Heart right ventricle (tissue), 16 donors: ENCODE results near the gene ZNF414. TPM values are rescaled to one million over a fixed set of nuclear protein-coding genes. Genes with fewer than 3 reads are reported as not detected.

Source experiments
- ATAC-seq, 8 donors: fragments of 200-7000 bp; cut with Tn5 transposase; one replicate each; pipeline ENCODE4 v1.9.1; 2020; ENCODE audit warnings: mild to moderate bottlenecking in 8 of 8, moderate library complexity in 8 of 8, moderate number of reproducible peaks in 1 of 8
- DNase-seq, 2 donors: peaks; one replicate each; pipeline ENCODE4 v3.0.0-alpha.2; 2020
- H3K27ac ChIP-seq, 10 donors: fragments of 200-600 bp; sonication (generic) in 2 of 10; one replicate each; pipeline versions ENCODE4 v1.5.0 to v1.8.0; 2020 to 2022; ENCODE audit warnings: mild to moderate bottlenecking in 3 of 10
- H3K27me3 ChIP-seq, 7 donors: fragments of 200-600 bp; one replicate each; pipeline ENCODE4 v1.8.0; 2021 to 2022; ENCODE audit warnings: mild to moderate bottlenecking in 2 of 7
- H3K36me3 ChIP-seq, 9 donors: fragments of 200-600 bp; sonication (generic) in 1 of 9; one replicate each; pipeline versions ENCODE4 v1.5.0 to v1.8.0; 2020 to 2022; ENCODE audit warnings: mild to moderate bottlenecking in 2 of 9
- H3K4me1 ChIP-seq, 9 donors: fragments of 200-600 bp; sonication (generic) in 1 of 9; one replicate each; pipeline versions ENCODE4 v1.5.0 to v1.8.0; 2020 to 2022; ENCODE audit warnings: mild to moderate bottlenecking in 4 of 9
- H3K4me3 ChIP-seq, 10 donors: fragments of 200-600 bp; sonication (generic) in 2 of 10; one replicate each; pipeline versions ENCODE4 v1.5.0 to v1.8.0; 2020 to 2022; ENCODE audit warnings: mild to moderate bottlenecking in 7 of 10, moderate library complexity in 2 of 10
- H3K9me3 ChIP-seq, 11 donors: fragments of 200-600 bp in 10 of 11; sonication (generic) in 2 of 11; one replicate each; pipeline versions ENCODE4 v1.5.0 to v1.8.0; 2013 to 2022; ENCODE audit warnings: mild to moderate bottlenecking in 2 of 11, control low read depth in 1 of 11, moderate library complexity in 1 of 11
- WGBS, 2 donors: extraction: QIAGEN DNeasy Blood & Tissue Kit; methylation state at CpG; one replicate each; pipeline ENCODE4 v1.1.7; 2013; ENCODE audit warnings: inconsistent platforms in 1 of 2; 5-methylcytosine and 5-hydroxymethylcytosine counted together
- intact Hi-C, 10 donors: fragments of 100-400 bp; cut with DNase I; formaldehyde crosslinking; loops; one replicate each; pipeline versions ENCODE4 v1.11.1 to v1.14.2; 2022
- long read RNA-seq, 3 donors: library from polyadenylated mRNA; unstranded; transcript quantifications; one replicate each; pipeline ENCODE4 v2.0.0, GENCODE V29; 2020 to 2021
- polyA plus RNA-seq, 2 donors: library from polyadenylated mRNA; stranded (reverse); fragments of 200-250 nt; gene quantifications; one replicate each; pipeline ENCODE4 v1.2.3, GENCODE V29; 2013
- total RNA-seq, 10 donors: library from RNA; stranded (reverse); fragmentation: NEBNext Ultra II Directional in 3 of 10; extraction: Animal tissue kit (Norgen Biotek cat#: 25700) in 3 of 10; gene quantifications; one replicate each; pipeline versions ENCODE4 v1.2.1 to v1.2.4, GENCODE V29; 2021 to 2023
- TF ChIP-seq, protein P1 (sequence below), 9 donors: fragments of 200-600 bp; sonication (generic) in 2 of 9; IDR thresholded peaks; one replicate each; pipeline versions ENCODE4 v1.5.0 to v1.8.0; 2021 to 2022; ENCODE audit warnings: antibody characterized with exemption in 9 of 9, mild to moderate bottlenecking in 5 of 9, moderate library complexity in 1 of 9
- donor health status: Arrhythmogenic right ventricular cardiomyopathy.
- donor health status: ischemic (EF 13 %, LVEDD 7.1; RV severe dilation, severe dysfunction).
- donor health status: healthy with polysubstance abuse.
- donor health status: DM: no; HTN: yes; CAD: no.
- donor health status: DM: no; HTN: no; CAD: no.
- donor health status: ischemic (EF 25% LVEDD 6.9; RV normal size, moderate dysfunction).
- donor health status: ischemic (EF 25% LVEDD 5.7; RV mildly dilated, moderate dysfunction).
- donor health status: healthy.
- donor health status: DM: yes; HTN: yes; CAD: no.
- donor health status: Ischemic cardiomyopathy.
- donor health status: ischemic (EF 35%, LVEDD 5.7; RV mildly dilated, moderate dysfunction).
- donor health status: nonischemic (EF 11% LVEDD 7.7; RV severe dilation, severe dysfunction).
- donor health status: DM: yes; HTN: yes; CAD: no.
- donor health status: PGD.
- donor health status: ischemic (EF 29% LVEDD 5.4; RV normal size, mild dysfunction).
- donor health status: nonischemic (EF 23%, LVEDD 6.1; RV moderate dilation, normal function).

The ZNF414 gene, protein sequence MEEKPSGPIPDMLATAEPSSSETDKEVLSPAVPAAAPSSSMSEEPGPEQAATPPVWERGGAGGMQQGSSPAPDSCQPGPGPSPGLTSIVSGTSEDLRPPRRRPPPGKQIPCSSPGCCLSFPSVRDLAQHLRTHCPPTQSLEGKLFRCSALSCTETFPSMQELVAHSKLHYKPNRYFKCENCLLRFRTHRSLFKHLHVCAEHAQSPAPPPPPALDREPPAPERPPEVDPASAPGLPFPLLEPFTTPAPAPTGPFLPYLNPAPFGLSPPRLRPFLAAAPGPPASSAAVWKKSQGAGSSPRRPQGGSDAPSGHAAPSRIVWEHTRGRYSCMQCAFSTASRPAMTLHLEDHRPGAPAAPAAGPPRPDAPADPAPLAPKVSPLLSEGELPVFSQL
- total RNA-seq (10 to 100 TPM; 11.7 to 20.9 (median 17.1) TPM), polyA plus RNA-seq (10 to 100 TPM; 19.7 to 34.3 TPM)
- long read RNA-seq, donor 1, partial matches to known transcripts: 1 of 6 reads
- long read RNA-seq, donor 1, other reads (novel, unspliced or antisense): 1 of 6 reads
- long read RNA-seq, donor 2, transcript ZNF414-202 (8 exons, 2,300 nt): major isoform, 6 of 11 reads
- long read RNA-seq, donor 2, partial matches to known transcripts: 2 of 11 reads
- long read RNA-seq, donor 2, other reads (novel, unspliced or antisense): 3 of 11 reads
- long read RNA-seq, donor 3, partial matches to known transcripts: 0 of 2 reads
- long read RNA-seq, donor 3, other reads (novel, unspliced or antisense): 2 of 2 reads

DNA sequence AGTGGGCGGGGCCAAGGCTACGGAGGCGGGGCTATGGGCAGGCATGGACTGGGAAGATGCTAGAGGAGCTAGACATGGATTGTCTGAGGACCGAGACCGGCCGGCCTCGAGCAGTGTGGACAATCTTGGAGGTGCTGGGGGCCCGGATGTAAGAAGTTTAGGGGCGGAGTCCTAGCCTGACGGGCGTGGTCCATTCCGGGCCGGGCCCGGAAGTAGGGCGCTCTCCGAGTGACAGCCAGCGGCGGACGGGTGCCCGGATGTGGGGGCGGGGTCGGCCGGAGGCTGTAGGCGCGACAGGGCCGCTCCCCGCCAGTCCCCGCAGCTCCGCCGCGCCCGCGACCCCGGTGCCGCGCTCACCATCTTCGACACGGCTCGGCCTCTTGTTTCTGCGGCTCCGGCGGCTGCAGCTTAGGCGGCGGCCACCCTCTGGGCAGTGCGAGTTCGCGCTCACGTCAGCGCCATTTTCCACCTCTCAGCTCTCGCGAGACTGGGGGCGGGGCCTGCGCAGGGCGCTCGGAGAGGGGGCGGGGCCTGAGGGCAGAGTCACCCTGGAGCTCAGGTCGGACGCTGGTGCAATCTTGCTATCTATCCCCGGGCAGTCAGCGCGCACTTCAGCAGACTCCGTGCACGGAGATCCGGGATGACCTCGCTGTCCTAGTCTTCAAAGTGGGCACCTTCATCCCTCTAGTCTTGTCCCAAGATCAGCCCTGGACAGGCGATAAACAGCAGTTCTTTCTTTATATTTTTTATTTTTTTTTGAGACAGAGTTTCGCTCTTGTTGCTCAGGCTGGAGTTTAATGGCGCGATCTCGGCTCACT, at the start of gene ZNF414:
ZNF414 (minus strand) TSS at position 481 of the 818 bp plus-strand sequence; CDS start at position 360, 121 bp downstream.
- H3K4me3 ChIP-seq: peak within 1 kb of the TSS; percentile 42 to 91 (median 76)
- peaks cover 7 to 65% (median 26%) of the 10 kb centered on the region in 9 donors for H3K4me1 ChIP-seq
- H3K36me3 ChIP-seq: peaks cover 0 to 30% (median 0%) of the 10 kb centered on the region in 9 donors
- ATAC-seq (peak; percentile 93 to 97 (median 96)), DNase-seq (peak; percentile 95 to 98)
- H3K27ac ChIP-seq: peak within 1 kb of the TSS; percentile 96 to 100 (median 99)
- TF ChIP-seq, protein P1, sequence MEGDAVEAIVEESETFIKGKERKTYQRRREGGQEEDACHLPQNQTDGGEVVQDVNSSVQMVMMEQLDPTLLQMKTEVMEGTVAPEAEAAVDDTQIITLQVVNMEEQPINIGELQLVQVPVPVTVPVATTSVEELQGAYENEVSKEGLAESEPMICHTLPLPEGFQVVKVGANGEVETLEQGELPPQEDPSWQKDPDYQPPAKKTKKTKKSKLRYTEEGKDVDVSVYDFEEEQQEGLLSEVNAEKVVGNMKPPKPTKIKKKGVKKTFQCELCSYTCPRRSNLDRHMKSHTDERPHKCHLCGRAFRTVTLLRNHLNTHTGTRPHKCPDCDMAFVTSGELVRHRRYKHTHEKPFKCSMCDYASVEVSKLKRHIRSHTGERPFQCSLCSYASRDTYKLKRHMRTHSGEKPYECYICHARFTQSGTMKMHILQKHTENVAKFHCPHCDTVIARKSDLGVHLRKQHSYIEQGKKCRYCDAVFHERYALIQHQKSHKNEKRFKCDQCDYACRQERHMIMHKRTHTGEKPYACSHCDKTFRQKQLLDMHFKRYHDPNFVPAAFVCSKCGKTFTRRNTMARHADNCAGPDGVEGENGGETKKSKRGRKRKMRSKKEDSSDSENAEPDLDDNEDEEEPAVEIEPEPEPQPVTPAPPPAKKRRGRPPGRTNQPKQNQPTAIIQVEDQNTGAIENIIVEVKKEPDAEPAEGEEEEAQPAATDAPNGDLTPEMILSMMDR (IDR thresholded peaks at IDR 0.05): peak in 1 of 9 donors; percentile 5
- WGBS, 2 donors: 1% methylated on average over 70 of the region's 70 CpGs
- intact Hi-C loops: loop anchor here in 1 of 10 donors (10.0 kb wide), 1 partner anchor 189 kb away; the partner anchor contains the start of genes NDUFA7 and RPS28
- no peaks in the 10 kb centered on the region for H3K9me3 ChIP-seq
- H3K27me3 ChIP-seq: no peaks in the 10 kb centered on the region

DNA sequence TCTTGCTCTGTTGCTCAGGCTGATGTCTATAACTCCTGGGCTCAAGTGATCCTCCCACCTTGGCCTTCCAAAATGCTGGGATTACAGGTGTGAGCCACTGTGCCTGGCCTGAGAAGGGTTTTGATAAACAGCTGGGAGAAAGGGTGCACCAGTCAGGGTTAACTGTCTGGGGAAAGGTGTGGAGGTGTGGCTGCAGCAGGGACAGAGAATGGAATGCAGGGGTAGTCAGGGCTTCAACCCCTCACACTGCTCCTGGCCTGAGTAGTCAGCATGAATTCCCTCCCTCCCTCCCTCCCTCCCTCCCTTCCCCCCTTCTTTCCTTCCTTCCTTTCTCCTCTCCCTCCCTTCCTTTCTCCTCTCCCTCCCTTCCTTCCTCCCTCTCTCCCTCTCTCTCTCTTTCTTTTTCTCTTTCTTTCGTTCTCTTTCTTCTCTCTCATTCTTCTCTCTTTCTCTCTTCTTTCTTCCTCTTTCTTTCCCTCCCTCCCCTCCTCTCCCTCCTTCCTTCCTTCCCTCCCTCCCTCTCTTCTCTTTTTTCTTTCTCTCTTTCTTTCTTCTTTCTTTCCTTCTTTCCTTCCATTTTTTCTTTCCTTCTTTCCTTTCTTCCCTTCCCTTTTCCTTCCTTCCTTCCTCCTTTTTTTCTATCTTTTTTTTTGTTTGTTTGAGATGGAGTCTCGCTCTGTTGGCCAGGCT, 47.3 kb upstream of the ZNF414 start:
- TF ChIP-seq, protein P1 (IDR thresholded peaks at IDR 0.05): no peak
- H3K9me3 ChIP-seq: no peaks in the 10 kb centered on the region
- 55 to 65% methylated on average over 2 of the region's 2 CpGs for WGBS, 2 donors
- H3K27ac ChIP-seq: no peak overlapping the region
- H3K36me3 ChIP-seq: peaks cover 0 to 16% (median 0%) of the 10 kb centered on the region in 9 donors
- H3K4me3 ChIP-seq: no peak overlapping the region
- H3K27me3 ChIP-seq: no peaks in the 10 kb centered on the region
- DNase-seq (no peak), ATAC-seq (no peak)
- intact Hi-C loops: no loop called here
- H3K4me1 ChIP-seq: peaks cover 0 to 48% (median 0%) of the 10 kb centered on the region in 9 donors

DNA sequence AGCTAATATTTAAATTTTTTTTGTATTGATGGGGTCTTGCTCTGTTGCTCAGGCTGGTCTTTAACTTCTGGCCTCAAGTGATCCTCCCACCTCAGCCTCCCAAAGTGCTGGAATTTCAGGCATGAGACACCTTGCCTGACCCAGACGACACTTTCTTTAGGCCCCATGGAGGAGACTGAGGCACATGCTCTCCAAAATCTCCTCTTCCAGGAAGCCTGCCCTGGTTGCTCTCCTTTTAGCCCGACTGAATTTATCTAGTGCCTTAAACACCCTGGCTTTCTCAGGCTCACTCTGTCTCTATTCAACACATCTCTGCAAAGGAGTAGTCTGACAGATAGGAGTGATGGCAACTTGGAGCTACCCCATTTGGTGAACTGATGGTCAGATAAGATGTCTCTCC, 44.4 kb upstream of the ZNF414 start:
- H3K4me3 ChIP-seq: no peak overlapping the region
- ATAC-seq: no peak
- H3K27ac ChIP-seq: peak overlapping the region in 1 of 10 donors; percentile 23
- peaks cover 0 to 20% (median 0%) of the 10 kb centered on the region in 9 donors for H3K4me1 ChIP-seq
- 59 to 63% methylated on average over 2 of the region's 2 CpGs for WGBS, 2 donors
- no peak for DNase-seq
- no peaks in the 10 kb centered on the region for H3K9me3 ChIP-seq
- intact Hi-C loops: no loop called here
- H3K27me3 ChIP-seq: no peaks in the 10 kb centered on the region
- peaks cover 0 to 33% (median 0%) of the 10 kb centered on the region in 9 donors for H3K36me3 ChIP-seq
- TF ChIP-seq, protein P1 (IDR thresholded peaks at IDR 0.05): no peak
